CD4-positive, alpha-beta T cell treated with Interferon alpha-2 for 1 hour (primary cell): ENCODE results near the gene EPHA5.

Experiments used
- DNase-seq, 2 donors: peaks; one replicate each; pipeline ENCODE4 v3.0.0-alpha.2; 2020 to 2022

Gene EPHA5

GRCh38 chr4:65670331-65671031 lies at the start of gene EPHA5:
TSS of gene EPHA5 (minus strand) at chr4:65670489. CDS start at chr4:65669742, 747 bp downstream.
- DNase-seq, result no peak

GRCh38 chr4:65719635-65720034 lies 49.3 kb upstream of the EPHA5 start:
- DNase-seq, result no peak

- DNase-seq, result no peak
Measured at GRCh38 chr4:65698631-65699030, 28.3 kb upstream of the EPHA5 start.

- DNase-seq, result no peak
Measured at GRCh38 chr4:65696436-65696835, 26.1 kb upstream of the EPHA5 start.

GRCh38 chr4:65671372-65671771 lies 1.1 kb upstream of the EPHA5 start:
- DNase-seq, result no peak

GRCh38 chr4:65670020-65670330 lies 314 bp downstream of the EPHA5 start:
- DNase-seq, result no peak

GRCh38 chr4:65669111-65670019 lies 924 bp downstream of the EPHA5 start:
- no peak for DNase-seq

GRCh38 chr4:65668201-65669089 lies 1.8 kb downstream of the EPHA5 start:
- DNase-seq, result no peak

GRCh38 chr4:65667506-65668041 lies 2.7 kb downstream of the EPHA5 start:
- no peak for DNase-seq

- DNase-seq, result no peak
Measured at GRCh38 chr4:65665771-65666523, 4.3 kb downstream of the EPHA5 start.

GRCh38 chr4:65661471-65661870 lies 8.8 kb downstream of the EPHA5 start:
- DNase-seq, result no peak

- no peak for DNase-seq
Measured at GRCh38 chr4:65658117-65658516, 12.2 kb downstream of the EPHA5 start.

- DNase-seq, result no peak
Measured at GRCh38 chr4:65656008-65656407, 14.3 kb downstream of the EPHA5 start.

GRCh38 chr4:65654976-65655375 lies 15.3 kb downstream of the EPHA5 start:
- no peak for DNase-seq

- DNase-seq, result no peak
Measured at GRCh38 chr4:65653740-65654361, 16.4 kb downstream of the EPHA5 start.

GRCh38 chr4:65651751-65652150 lies 18.5 kb downstream of the EPHA5 start:
- no peak for DNase-seq

GRCh38 chr4:65651031-65651430 lies 19.3 kb downstream of the EPHA5 start:
- no peak for DNase-seq

GRCh38 chr4:65646136-65646535 lies 24.2 kb downstream of the EPHA5 start:
- no peak for DNase-seq

- DNase-seq, result no peak
Measured at GRCh38 chr4:65645185-65645584, 25.1 kb downstream of the EPHA5 start.

GRCh38 chr4:65635051-65635821 lies 35.1 kb downstream of the EPHA5 start:
- no peak for DNase-seq

- DNase-seq, result no peak
Measured at GRCh38 chr4:65624651-65625050, 45.6 kb downstream of the EPHA5 start.
